Measurements from ENCODE around the gene RPL18A. TPM values are rescaled to one million over a fixed set of nuclear protein-coding genes. Genes with fewer than 3 reads are reported as not detected.

Gene RPL18A
- 1,530 and 1,590 TPM in 2 replicates for total RNA-seq

- DNase-seq (ENCODE audit: low read depth) = peak; percentile 99
- TF ChIP-seq CTCF (IDR thresholded peaks at IDR 0.05; ENCODE audit: insufficient read depth, low read length, severe bottlenecking) = peak; percentile 93
- FAIRE-seq = no peak
Measured at GRCh38 chr19:17859533-17860330, at the start of gene RPL18A. Gene RPL18A, plus strand, starts transcription at chr19:17859910. Its CDS starts 47 bp downstream, at chr19:17859957.

GRCh38 chr19:17811103-17811502, 48.6 kb upstream of the RPL18A start:
- DNase-seq (ENCODE audit: low read depth) = no peak
- H3K4me3 ChIP-seq (ENCODE audit: low read depth, low read length) = no peak overlapping the region
- H3K36me3 ChIP-seq (ENCODE audit: control insufficient read depth, insufficient read depth, low read length) = no peaks in the 10 kb centered on the region
- no peak for TF ChIP-seq CTCF (IDR thresholded peaks at IDR 0.05; ENCODE audit: insufficient read depth, low read length, severe bottlenecking)
- no peaks in the 10 kb centered on the region for H3K27me3 ChIP-seq (ENCODE audit: control insufficient read depth, insufficient read depth, low read length)
- FAIRE-seq = no peak

More at GRCh38 chr19:17859533-17860330, at the start of gene RPL18A:
- no peaks in the 10 kb centered on the region for H3K27me3 ChIP-seq (ENCODE audit: control insufficient read depth, insufficient read depth, low read length)
- H3K4me3 ChIP-seq (ENCODE audit: low read depth, low read length) = peak within 1 kb of the TSS; percentile 100
- peaks cover 26% of the 10 kb centered on the region for H3K36me3 ChIP-seq (ENCODE audit: control insufficient read depth, insufficient read depth, low read length)

GRCh38 chr19:17811681-17812080, 48.0 kb upstream of the RPL18A start:
- FAIRE-seq = no peak
- no peak for TF ChIP-seq CTCF (IDR thresholded peaks at IDR 0.05; ENCODE audit: insufficient read depth, low read length, severe bottlenecking)
- Histone ChIP-seq H3K36me3 (ENCODE audit: control insufficient read depth, insufficient read depth, low read length) (no peaks in the 10 kb centered on the region), H3K4me3 (ENCODE audit: low read depth, low read length) (no peak overlapping the region), H3K27me3 (ENCODE audit: control insufficient read depth, insufficient read depth, low read length) (no peaks in the 10 kb centered on the region)
- DNase-seq (ENCODE audit: low read depth) = no peak

- no peaks in the 10 kb centered on the region for H3K27me3 ChIP-seq (ENCODE audit: control insufficient read depth, insufficient read depth, low read length)
- DNase-seq (ENCODE audit: low read depth) = no peak
- no peak overlapping the region for H3K4me3 ChIP-seq (ENCODE audit: low read depth, low read length)
- H3K36me3 ChIP-seq (ENCODE audit: control insufficient read depth, insufficient read depth, low read length) = no peaks in the 10 kb centered on the region
- TF ChIP-seq CTCF (IDR thresholded peaks at IDR 0.05; ENCODE audit: insufficient read depth, low read length, severe bottlenecking) = no peak
- no peak for FAIRE-seq
Measured at GRCh38 chr19:17812099-17812498, 47.6 kb upstream of the RPL18A start.

- FAIRE-seq (no peak), DNase-seq (ENCODE audit: low read depth) (no peak)
- TF ChIP-seq CTCF (IDR thresholded peaks at IDR 0.05; ENCODE audit: insufficient read depth, low read length, severe bottlenecking) = no peak
- Histone ChIP-seq H3K36me3 (ENCODE audit: control insufficient read depth, insufficient read depth, low read length) (no peaks in the 10 kb centered on the region), H3K27me3 (ENCODE audit: control insufficient read depth, insufficient read depth, low read length) (no peaks in the 10 kb centered on the region), H3K4me3 (ENCODE audit: low read depth, low read length) (no peak overlapping the region)
Measured at GRCh38 chr19:17817668-17818363, 41.9 kb upstream of the RPL18A start.

Measured in bronchial epithelial cell (primary cell).